LHCN-M2 (cell line): ENCODE results near the gene TXNDC2. TPM values are rescaled to one million over a fixed set of nuclear protein-coding genes. Genes with fewer than 3 reads are reported as not detected.

ENCODE experiments used
- DNase-seq: peaks from one replicate; pipeline ENCODE4 v3.0.0-alpha.2; 2012; ENCODE audit warnings: low read depth
- total RNA-seq: library from RNA; depleted of rRNA; stranded (reverse); fragments of >200 nt; gene quantifications from 2 replicates; pipeline ENCODE4 v1.2.3, GENCODE V29; 2014

The TXNDC2 gene
- total RNA-seq, 1 experiment from 2014 or later = 0.63 TPM

DNA sequence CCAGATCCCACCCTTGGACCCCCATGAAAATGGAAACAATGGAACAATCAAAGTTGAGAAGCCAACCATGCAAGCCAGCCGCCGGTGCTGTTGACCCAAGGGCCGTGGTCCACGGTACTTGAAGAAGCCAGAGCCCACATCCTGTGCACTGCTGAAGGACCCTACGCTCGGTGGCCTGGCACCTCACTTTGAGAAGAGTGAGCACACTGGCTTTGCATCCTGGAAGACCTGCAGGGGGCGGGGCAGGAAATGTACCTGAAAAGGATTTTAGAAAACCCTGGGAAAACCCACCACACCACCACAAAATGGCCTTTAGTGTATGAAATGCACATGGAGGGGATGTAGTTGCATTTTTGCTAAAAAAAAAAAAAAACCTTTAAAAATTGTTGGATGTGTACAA is 26.5 kb upstream of the TXNDC2 start:
- no peak for DNase-seq

GRCh38 chr18:9860682-9861081 is 25.1 kb upstream of the TXNDC2 start:
- DNase-seq = no peak

DNA sequence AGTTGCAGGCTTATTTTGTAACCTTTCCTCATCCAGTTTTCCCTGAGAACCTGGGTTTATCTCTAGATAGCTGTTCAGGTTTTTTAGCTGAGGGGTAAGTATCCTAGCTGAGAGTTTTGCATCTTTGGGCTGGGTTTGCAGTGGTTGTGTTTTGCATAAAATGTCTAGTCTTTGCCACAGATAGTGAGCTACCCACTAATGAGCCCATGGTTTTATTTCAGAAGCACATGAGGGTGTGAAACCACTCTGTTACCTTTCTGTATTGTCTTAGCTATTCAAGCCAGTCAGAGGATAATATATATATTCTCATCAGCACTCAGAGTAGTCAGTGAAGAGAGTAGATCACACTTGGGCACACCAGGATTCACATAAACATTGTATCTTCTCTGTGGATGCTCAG is 24.6 kb upstream of the TXNDC2 start:
- no peak for DNase-seq

DNA sequence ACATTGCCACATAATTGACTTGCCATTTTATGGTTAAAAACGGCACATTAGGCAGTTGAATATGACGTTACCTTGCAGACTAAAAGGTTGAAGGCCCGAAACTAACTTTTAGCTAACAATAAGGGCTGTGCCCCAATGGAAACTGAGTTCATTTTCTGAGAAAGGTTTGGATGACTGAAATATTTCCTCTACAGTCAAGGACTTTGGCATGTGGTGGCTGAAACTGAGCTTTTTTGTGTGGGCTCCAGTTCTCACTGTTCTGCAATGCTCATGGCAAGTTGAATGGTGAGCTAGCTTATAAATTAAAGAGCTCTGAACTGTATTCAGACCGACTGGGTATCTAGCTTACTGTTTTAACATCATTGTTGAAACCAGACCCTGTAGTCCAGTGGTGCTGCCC is 23.8 kb upstream of the TXNDC2 start:
- no peak for DNase-seq

DNA sequence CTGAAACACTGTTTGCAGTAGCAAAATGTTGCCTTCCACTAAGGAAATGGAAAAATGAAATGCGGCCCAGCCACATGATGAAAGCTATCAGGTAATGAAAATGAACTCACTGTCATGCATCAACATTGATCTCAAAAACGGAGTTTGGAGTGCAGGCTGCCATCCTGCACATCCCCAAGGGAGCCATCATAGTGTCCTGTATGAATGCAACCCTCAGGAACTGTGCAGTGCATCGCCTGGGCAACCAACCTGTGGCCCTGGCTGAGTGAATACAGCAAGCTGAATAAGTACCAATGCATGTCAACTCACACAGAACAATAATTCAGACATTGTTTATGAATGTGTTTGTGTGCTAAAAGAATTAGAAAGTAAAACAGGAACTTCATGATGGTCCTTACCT is 23.1 kb upstream of the TXNDC2 start:
- no peak for DNase-seq

GRCh38 chr18:9863282-9863681 is 22.5 kb upstream of the TXNDC2 start:
- DNase-seq = no peak

GRCh38 chr18:9865764-9866490 is 19.8 kb upstream of the TXNDC2 start:
- no peak for DNase-seq

DNA sequence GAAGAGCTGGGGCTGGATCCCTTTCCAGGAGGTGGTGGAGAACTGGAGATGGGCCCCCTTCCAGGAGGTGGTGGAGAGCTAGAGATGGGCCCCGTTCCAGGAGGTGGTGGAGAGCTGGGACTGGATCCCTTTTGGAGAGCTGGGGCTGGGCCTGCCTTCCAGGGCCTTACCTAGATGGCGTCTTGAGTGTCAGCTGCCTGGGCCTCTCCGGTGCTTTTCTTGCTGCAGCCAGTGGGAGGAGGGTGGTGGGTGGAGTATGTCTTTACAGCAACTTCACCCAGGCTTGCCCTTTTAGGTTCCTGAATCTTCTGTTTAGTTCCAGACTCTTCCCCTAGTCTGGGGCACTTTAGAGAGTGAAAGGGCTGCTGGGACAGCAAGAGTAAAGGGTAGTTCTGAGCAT is 19.1 kb upstream of the TXNDC2 start:
- DNase-seq = no peak

DNA sequence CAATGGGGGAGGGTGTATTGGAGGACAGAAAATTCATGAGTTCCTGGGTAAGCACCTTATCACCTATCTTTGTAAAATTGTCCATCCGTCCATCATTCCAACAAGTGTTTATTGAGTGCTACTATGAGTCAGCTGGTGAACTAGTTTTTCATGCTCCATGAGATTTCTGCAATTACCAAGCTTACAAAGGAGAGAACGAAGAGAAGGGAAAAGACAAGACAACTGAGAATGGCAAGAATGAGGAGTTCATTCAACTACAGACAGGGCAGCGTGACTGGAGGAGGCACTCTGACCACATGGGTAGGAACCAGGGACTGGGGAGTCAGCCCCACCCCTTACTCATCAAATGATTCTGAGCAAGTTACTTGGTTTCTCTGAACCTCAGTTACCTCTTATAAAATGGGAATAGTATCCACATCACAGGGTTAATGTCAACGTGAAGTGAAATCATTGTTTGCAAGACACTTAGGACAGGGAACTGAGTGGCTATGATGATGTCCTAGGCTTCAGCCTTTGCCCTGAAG is 18.6 kb upstream of the TXNDC2 start:
- no peak for DNase-seq

DNA sequence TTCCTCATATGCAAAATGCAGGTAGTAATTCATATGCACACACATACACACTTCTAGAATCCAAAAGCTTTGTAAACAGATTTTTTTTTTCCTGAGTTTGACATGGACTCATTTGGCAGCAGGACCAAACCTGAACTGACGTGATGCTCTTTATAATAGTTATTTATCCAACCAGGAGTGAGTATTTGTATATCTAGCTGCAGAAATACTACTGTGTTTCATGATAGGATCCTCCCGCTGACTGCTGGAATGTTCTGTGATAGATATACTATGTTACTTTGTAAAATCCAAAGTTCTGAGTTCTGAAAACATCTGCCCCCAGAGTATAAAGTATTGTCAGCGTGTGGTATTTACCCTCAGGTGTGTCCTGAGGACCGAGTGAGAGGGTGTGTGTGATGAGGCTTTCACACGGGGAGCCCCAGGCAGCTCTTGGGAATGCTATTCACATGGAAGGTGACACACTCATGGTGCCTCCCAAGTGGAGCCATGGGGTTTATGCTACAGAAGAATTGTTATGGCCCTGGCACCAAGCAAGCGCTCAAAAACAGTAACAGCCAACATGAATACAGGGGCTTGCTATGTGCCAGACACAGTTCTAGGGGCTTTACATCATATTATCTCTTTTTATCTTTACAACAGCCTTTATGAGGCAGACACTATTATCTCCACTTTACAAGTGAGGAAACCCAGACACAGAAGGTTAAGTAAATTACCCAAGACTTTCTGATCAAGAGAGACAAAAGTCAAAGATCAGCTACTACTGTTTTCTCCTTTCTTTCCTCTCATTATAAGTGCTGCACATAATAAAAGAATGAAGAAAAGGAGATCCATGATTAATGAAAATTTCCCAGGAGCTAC is 16.7 kb upstream of the TXNDC2 start:
- DNase-seq = no peak

- DNase-seq = peak; percentile 78
Measured at GRCh38 chr18:9869715-9870430, 15.9 kb upstream of the TXNDC2 start.

GRCh38 chr18:9870431-9871008 is 15.3 kb upstream of the TXNDC2 start:
- no peak for DNase-seq

GRCh38 chr18:9871244-9871746 is 14.5 kb upstream of the TXNDC2 start:
- no peak for DNase-seq

DNA sequence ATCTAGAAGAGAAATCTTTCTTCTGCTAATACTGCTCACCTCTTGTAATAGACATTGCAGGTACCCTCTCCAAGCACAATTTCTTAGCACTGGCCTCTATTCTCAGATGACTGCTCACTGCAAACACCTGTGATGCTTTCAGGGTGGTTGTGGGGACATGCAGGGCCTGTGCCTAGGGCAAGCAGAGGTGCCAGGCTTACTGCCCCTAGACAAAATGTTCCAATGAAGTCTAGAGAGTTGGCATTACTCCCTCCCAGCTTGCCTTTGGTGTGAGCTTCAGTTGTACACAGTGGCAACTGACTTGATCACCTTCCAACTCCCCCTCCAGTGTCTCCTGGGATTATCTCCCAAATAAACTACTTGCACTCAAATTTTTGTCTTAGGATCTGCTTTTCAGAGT is 12.9 kb upstream of the TXNDC2 start:
- DNase-seq = no peak

GRCh38 chr18:9874728-9875127 is 11.0 kb upstream of the TXNDC2 start:
- DNase-seq = no peak

- no peak for DNase-seq
Measured at GRCh38 chr18:9876212-9876866, 9.4 kb upstream of the TXNDC2 start.

DNA sequence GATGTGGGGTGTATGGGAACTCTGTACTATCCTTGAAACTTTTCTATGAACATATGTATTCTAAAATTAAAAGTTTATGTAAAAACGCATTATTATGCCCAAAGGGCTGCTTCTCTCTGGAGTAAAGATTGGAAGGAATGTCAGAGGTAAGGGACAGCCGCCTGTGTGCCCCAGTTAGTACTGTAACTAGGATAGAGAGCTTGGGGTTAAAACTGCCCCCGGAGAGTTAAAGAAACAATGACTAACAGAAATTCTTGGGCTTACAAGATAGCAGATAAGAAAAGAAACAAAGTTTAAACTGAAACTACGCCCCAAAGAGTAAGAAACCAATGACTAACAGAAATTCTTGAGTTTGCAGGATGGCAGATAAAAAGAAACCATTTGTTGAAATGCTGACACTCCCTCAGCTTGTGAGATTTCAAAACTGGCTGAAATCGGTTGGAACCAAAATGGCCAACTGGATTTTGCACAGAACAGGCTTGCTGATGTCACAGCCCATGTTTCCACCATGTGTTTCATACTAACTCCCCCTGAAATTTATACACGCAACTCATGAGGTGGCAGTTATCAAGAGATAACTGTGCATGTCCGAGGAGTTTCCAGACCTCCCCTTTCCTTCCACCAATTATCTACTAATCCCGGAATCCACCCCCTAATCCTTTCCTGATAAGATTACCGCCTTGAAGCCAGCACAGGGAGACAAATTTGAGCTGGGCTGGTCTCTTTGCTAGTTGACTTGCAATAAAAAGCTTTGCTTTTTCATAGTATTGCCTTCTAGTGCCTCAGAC is 8.7 kb upstream of the TXNDC2 start:
- DNase-seq = peak; percentile 87

DNA sequence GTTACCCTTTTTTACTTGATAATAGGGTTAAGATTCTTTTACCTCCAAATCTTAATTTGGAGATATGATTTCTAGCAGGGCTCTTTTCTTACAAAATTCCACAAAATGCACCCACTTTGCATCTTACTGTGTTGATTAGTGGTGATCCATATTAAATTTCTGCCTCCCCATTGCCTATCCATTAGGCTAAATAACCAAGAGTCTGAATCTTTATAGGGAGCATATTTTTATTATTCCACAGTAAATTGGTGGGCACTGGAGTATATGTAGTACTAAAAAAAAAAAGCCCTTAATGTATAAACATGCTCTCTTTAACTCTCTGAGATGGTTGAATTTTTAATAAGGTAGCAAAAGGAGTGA is 8.1 kb upstream of the TXNDC2 start:
- no peak for DNase-seq

DNA sequence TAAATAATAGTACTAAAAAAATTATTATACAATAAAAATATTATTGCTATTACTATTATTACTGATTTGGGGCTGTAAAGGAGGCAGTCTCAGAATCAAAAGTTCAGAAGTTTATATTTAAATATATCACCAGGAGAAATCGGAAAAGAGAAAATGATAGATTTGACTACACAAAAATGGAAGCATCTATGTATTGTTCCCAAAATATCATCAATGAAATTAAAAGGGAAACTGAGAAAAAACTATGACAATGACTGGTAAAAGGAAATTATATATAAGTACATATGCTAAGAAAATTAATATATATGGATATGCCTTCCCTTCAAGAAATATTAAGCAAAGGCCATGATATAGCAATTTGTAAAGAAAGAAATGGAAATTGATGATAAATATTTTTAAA is 7.7 kb upstream of the TXNDC2 start:
- DNase-seq = no peak

DNA sequence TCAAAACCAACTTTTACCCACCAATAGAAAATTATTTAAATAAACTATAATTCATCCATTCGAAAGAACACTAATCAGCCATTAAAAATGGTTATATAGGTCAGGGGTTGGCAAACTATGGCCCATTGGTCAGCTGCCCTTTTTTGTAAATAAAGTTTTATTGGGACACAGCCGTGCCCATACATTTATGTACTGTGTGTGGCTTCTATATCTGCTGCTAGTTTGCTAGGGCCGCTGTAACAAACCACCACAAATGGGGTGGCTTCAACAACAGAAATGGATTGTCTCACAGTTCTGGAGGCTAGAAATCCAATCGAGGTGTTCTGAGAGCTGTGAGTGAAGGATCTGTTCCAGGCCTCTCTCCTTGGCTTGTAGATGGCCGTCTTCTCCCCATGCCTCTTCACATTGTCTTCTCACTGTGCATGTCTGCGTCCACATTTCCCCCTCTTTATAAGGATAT is 7.0 kb upstream of the TXNDC2 start:
- DNase-seq = no peak
